K562 (cell line): Measurements from ENCODE around the gene DOLPP1. TPM values are rescaled to one million over a fixed set of nuclear protein-coding genes. Genes with fewer than 3 reads are reported as not detected.

Experiments used
- HCFC1 ChIP-seq: IDR thresholded peaks from 2 replicates; pipeline ENCODE4 v1.6.1; 2012; ENCODE audit warnings: low read depth, low read length, improper control_type of control experiment
- KLF10 ChIP-seq: fragments of 250-450 bp; sonication (Bioruptor Pico); IDR thresholded peaks from 2 replicates; pipeline ENCODE4 v1.6.1; 2021; ENCODE audit warnings: matching md5 sums
- MAZ ChIP-seq, 2 experiments: fragments of 450-650 bp in 1 of 2; sonication (generic) in 1 of 2; formaldehyde crosslinking; IDR thresholded peaks in 1 of 2; conservative IDR thresholded peaks in 1 of 2; 2 replicates each; pipeline versions ENCODE4 v1.4.0 to v1.5.0; 2020; ENCODE audit warnings: mild to moderate bottlenecking in 1 of 2, missing genetic modification reagents in 1 of 2
- MCM2 ChIP-seq: fragments of 450-650 bp; IDR thresholded peaks from 2 replicates; pipeline ENCODE4 v1.6.1; 2017; ENCODE audit warnings: low read depth, mild to moderate bottlenecking
- MCM3 ChIP-seq: fragments of 450-650 bp; IDR thresholded peaks from 2 replicates; pipeline ENCODE4 v1.6.1; 2016
- NFXL1 ChIP-seq: fragments of 450-650 bp; formaldehyde crosslinking; IDR thresholded peaks from 2 replicates; pipeline ENCODE4 v1.4.0; 2021; ENCODE audit warnings: mild to moderate bottlenecking
- NKRF ChIP-seq: fragments of 450-650 bp; IDR thresholded peaks from 2 replicates; pipeline ENCODE4 v1.6.1; 2016; ENCODE audit warnings: borderline replicate concordance
- NR2C2 ChIP-seq, 2 experiments: fragments of 200-800 bp in 1 of 2; sonication (Bioruptor generic) in 1 of 2; sonication (generic) in 1 of 2; formaldehyde crosslinking in 1 of 2; IDR thresholded peaks; 2 replicates each; pipeline versions ENCODE4 v1.6.1 to v1.8.0; 2016 to 2022; ENCODE audit warnings: mild to moderate bottlenecking in 1 of 2, missing compliant biosample characterization in 1 of 2, missing genetic modification characterization in 1 of 2, missing genetic modification reagents in 1 of 2
- POLR3A ChIP-seq: IDR thresholded peaks from 2 replicates; pipeline ENCODE4 v1.6.1; 2011; ENCODE audit warnings: borderline replicate concordance, mild to moderate bottlenecking, moderate library complexity; ENCODE audit not compliant: insufficient read length, insufficient read depth; ENCODE audit errors: extremely low read depth
- SMC3 ChIP-seq: conservative IDR thresholded peaks from 2 replicates; pipeline ENCODE4 v1.6.1; 2011; ENCODE audit warnings: low read depth, low read length, improper control_type of control experiment; ENCODE audit not compliant: insufficient read depth
- STAG1 ChIP-seq: sonication (generic); formaldehyde crosslinking; IDR thresholded peaks from 2 replicates; pipeline ENCODE4 v1.5.0; 2020; ENCODE audit warnings: missing genetic modification reagents, borderline replicate concordance
- ZNF449 ChIP-seq: fragments of 250-450 bp; sonication (Bioruptor Pico); IDR thresholded peaks from 2 replicates; pipeline ENCODE4 v1.8.0; 2022; ENCODE audit warnings: moderate library complexity, mild to moderate bottlenecking, inconsistent platforms
- polyA plus RNA-seq, 8 experiments: library from polyadenylated mRNA; depleted of rRNA in 4 of 8; stranded (reverse) in 5 of 8; unstranded in 3 of 8; fragments of >200 nt; fragmentation: Nextera tagmentation in 2 of 8; fragmentation: Illumina TruSeq in 1 of 8; extraction: Ambion mirVana in 2 of 8; extraction: Trizol in 1 of 8; gene quantifications; 2 replicates each; pipeline versions ENCODE4 v1.2.1 to v1.2.3, GENCODE V29; 2011 to 2014; ENCODE audit warnings: inconsistent platforms in 1 of 8, missing spikeins in 1 of 8
- total RNA-seq, 7 experiments: library from RNA; depleted of rRNA in 6 of 7; stranded (reverse); fragments of >200 nt in 6 of 7; fragmentation: Illumina TruSeq in 2 of 7; extraction: Trizol in 2 of 7; gene quantifications; 2 replicates each; pipeline versions ENCODE4 v1.2.1 to v1.2.3, GENCODE V29; 2011 to 2021; ENCODE audit warnings: low replicate concordance in 1 of 7
- TF ChIP-seq, protein P1 (sequence below): sonication (generic); formaldehyde crosslinking; IDR thresholded peaks from 2 replicates; pipeline ENCODE4 v1.4.0; 2020; ENCODE audit warnings: mild to moderate bottlenecking, missing genetic modification reagents
- TF ChIP-seq, protein P2 (sequence below): sonication (generic); formaldehyde crosslinking; IDR thresholded peaks from 2 replicates; pipeline ENCODE4 v1.8.1; 2023; ENCODE audit warnings: mild to moderate bottlenecking, missing genetic modification reagents
- TF ChIP-seq, protein P3 (sequence below): fragments of 450-650 bp; IDR thresholded peaks from 2 replicates; pipeline ENCODE4 v1.6.1; 2016; ENCODE audit warnings: mild to moderate bottlenecking

Gene DOLPP1
- total and polyA plus RNA-seq, 9 of the 15 experiments (the other 6 are each of a cell fraction or from before 2014, with no cell fraction given), result 3.0 to 39.8 (median 30.5) TPM

DNA sequence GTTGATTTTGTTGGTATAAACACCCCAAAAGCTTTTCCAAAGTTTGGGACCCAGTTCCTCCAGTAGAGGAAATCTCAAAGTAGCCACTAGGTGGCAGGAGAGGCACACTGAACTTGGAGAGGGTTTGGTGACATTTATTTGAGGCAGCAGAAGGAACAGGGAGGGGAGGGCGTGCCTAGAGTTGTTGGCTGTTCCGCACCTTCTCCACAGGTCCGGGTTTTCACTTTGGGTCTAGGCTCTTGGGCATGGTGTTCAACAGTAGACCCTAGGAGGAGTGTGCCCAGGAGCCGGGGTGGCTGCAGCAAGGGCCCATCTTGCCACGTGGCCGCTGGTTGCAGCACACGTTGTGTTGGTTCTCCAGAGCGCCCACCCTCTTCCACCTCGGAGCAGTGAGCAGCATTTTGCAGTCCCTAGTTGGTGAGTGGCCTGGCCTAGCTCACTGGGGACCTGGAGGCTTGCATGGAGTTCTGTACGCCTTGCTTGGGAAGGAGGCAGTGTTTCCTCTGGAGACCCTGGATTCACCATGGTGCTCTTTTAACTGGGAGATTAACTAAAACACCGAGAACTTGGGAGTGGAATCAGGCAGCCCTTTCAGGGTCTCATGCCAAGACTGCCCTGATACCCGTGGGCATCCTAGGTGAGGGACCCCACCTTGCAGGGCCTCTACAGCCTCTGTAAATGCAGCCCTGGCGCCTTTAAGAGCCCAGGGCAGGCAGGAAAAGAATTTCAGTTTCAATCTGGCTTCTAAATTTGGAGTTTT, 58.5 kb downstream of the DOLPP1 start (continued):
- TF ChIP-seq, protein P1, sequence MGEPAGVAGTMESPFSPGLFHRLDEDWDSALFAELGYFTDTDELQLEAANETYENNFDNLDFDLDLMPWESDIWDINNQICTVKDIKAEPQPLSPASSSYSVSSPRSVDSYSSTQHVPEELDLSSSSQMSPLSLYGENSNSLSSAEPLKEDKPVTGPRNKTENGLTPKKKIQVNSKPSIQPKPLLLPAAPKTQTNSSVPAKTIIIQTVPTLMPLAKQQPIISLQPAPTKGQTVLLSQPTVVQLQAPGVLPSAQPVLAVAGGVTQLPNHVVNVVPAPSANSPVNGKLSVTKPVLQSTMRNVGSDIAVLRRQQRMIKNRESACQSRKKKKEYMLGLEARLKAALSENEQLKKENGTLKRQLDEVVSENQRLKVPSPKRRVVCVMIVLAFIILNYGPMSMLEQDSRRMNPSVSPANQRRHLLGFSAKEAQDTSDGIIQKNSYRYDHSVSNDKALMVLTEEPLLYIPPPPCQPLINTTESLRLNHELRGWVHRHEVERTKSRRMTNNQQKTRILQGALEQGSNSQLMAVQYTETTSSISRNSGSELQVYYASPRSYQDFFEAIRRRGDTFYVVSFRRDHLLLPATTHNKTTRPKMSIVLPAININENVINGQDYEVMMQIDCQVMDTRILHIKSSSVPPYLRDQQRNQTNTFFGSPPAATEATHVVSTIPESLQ (CRISPR knock-in tag), result peak; percentile 63; the same call in 1 of the 2 replicates
- TF ChIP-seq KLF10, result no peak
- no peak for TF ChIP-seq MCM3
- no peak for TF ChIP-seq NFXL1 (CRISPR knock-in tag)
- TF ChIP-seq SMC3, result peak; percentile 81
- peak; percentile 45; the same call in 1 of the 2 replicates for TF ChIP-seq NKRF
- TF ChIP-seq MAZ (CRISPR knock-in tag; conservative IDR thresholded peaks at IDR 0.05 in 1 of 2, IDR thresholded peaks at IDR 0.05 in 1 of 2), result peak; percentile 6 to 83; a peak in 3 of 4 replicates
- TF ChIP-seq POLR3A, result no peak
- TF ChIP-seq ZNF449 (CRISPR knock-in tag), result no peak
- TF ChIP-seq STAG1, result peak; percentile 86
- TF ChIP-seq, protein P2, sequence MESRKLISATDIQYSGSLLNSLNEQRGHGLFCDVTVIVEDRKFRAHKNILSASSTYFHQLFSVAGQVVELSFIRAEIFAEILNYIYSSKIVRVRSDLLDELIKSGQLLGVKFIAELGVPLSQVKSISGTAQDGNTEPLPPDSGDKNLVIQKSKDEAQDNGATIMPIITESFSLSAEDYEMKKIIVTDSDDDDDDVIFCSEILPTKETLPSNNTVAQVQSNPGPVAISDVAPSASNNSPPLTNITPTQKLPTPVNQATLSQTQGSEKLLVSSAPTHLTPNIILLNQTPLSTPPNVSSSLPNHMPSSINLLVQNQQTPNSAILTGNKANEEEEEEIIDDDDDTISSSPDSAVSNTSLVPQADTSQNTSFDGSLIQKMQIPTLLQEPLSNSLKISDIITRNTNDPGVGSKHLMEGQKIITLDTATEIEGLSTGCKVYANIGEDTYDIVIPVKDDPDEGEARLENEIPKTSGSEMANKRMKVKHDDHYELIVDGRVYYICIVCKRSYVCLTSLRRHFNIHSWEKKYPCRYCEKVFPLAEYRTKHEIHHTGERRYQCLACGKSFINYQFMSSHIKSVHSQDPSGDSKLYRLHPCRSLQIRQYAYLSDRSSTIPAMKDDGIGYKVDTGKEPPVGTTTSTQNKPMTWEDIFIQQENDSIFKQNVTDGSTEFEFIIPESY (CRISPR knock-in tag), result no peak
- no peak for TF ChIP-seq NR2C2 (CRISPR knock-in tag; IDR thresholded peaks at IDR 0.05)
- no peak for TF ChIP-seq NR2C2 (tag; IDR thresholded peaks at IDR 0.05)
- TF ChIP-seq HCFC1, result no peak
- TF ChIP-seq, protein P3, sequence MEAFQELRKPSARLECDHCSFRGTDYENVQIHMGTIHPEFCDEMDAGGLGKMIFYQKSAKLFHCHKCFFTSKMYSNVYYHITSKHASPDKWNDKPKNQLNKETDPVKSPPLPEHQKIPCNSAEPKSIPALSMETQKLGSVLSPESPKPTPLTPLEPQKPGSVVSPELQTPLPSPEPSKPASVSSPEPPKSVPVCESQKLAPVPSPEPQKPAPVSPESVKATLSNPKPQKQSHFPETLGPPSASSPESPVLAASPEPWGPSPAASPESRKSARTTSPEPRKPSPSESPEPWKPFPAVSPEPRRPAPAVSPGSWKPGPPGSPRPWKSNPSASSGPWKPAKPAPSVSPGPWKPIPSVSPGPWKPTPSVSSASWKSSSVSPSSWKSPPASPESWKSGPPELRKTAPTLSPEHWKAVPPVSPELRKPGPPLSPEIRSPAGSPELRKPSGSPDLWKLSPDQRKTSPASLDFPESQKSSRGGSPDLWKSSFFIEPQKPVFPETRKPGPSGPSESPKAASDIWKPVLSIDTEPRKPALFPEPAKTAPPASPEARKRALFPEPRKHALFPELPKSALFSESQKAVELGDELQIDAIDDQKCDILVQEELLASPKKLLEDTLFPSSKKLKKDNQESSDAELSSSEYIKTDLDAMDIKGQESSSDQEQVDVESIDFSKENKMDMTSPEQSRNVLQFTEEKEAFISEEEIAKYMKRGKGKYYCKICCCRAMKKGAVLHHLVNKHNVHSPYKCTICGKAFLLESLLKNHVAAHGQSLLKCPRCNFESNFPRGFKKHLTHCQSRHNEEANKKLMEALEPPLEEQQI, result no peak
- no peak for TF ChIP-seq MCM2
